HT-29 (cell line): ENCODE measurements around the gene SMIM36. TPM values are rescaled to one million over a fixed set of nuclear protein-coding genes. Genes with fewer than 3 reads are reported as not detected.
"Not testable (repeated sequence)": the region's sequence is repeated elsewhere in the genome, so short reads cannot be mapped to it uniquely, and the experiment has no call there.

Source experiments
- DNase-seq: peaks from one replicate; pipeline ENCODE4 v3.0.0-alpha.2; 2015; ENCODE audit warnings: low spot score
- total RNA-seq: library from RNA; depleted of rRNA; stranded (reverse); fragments of >200 nt; shearing (Covaris generic); gene quantifications from 2 replicates; pipeline ENCODE4 v1.2.3, GENCODE V29; 2014; rRNA removed

SMIM36 gene
- 0.29 TPM in 1 of 2 replicates, not detected in the other for total RNA-seq

GRCh38 chr17:55510986-55511721 is at the start of gene SMIM36:
Gene SMIM36 (minus strand): TSS chr17:55511452.
- no peak for DNase-seq

- no peak for DNase-seq
Observed at GRCh38 chr17:55555772-55556171, 44.5 kb upstream of the SMIM36 start.

GRCh38 chr17:55549140-55549539 is 37.9 kb upstream of the SMIM36 start:
- DNase-seq: peak; percentile 77

- DNase-seq: no peak
Observed at GRCh38 chr17:55546991-55547664, 35.9 kb upstream of the SMIM36 start.

- no peak for DNase-seq
Observed at GRCh38 chr17:55546481-55546880, 35.2 kb upstream of the SMIM36 start.

- DNase-seq: no peak
Observed at GRCh38 chr17:55545806-55546205, 34.6 kb upstream of the SMIM36 start.

- no peak for DNase-seq
Observed at GRCh38 chr17:55543709-55544108, 32.5 kb upstream of the SMIM36 start.

GRCh38 chr17:55540414-55541091 is 29.3 kb upstream of the SMIM36 start:
- peak; percentile 32 for DNase-seq

- DNase-seq: no peak
Observed at GRCh38 chr17:55536205-55536604, 25.0 kb upstream of the SMIM36 start.

- no peak for DNase-seq
Observed at GRCh38 chr17:55533608-55534007, 22.4 kb upstream of the SMIM36 start.

GRCh38 chr17:55532670-55533069 is 21.4 kb upstream of the SMIM36 start:
- no peak for DNase-seq

- DNase-seq: no peak
Observed at GRCh38 chr17:55531053-55531728, 19.9 kb upstream of the SMIM36 start.

GRCh38 chr17:55530064-55530463 is 18.8 kb upstream of the SMIM36 start:
- DNase-seq: no peak

- DNase-seq: peak; percentile 66
Observed at GRCh38 chr17:55527540-55528118, 16.4 kb upstream of the SMIM36 start.

- DNase-seq: no peak
Observed at GRCh38 chr17:55524440-55525220, 13.4 kb upstream of the SMIM36 start.

- DNase-seq: not testable (repeated sequence)
Observed at GRCh38 chr17:55523032-55523431, 11.8 kb upstream of the SMIM36 start.

GRCh38 chr17:55521186-55521585 is 9.9 kb upstream of the SMIM36 start:
- no peak for DNase-seq

GRCh38 chr17:55520402-55520801 is 9.2 kb upstream of the SMIM36 start:
- no peak for DNase-seq

GRCh38 chr17:55518510-55518909 is 7.3 kb upstream of the SMIM36 start:
- no peak for DNase-seq

- DNase-seq: peak; percentile 95
Observed at GRCh38 chr17:55513885-55514590, 2.8 kb upstream of the SMIM36 start.
